Activated T-cell treated with anti-CD3 and anti-CD28 coated beads for 48 hours (primary cell): Measurements from ENCODE around the gene IFI44L.

Experiments
- DNase-seq: peaks from one replicate; pipeline ENCODE4 v3.0.0-alpha.2; 2020; ENCODE audit warnings: low read depth

IFI44L gene

DNA sequence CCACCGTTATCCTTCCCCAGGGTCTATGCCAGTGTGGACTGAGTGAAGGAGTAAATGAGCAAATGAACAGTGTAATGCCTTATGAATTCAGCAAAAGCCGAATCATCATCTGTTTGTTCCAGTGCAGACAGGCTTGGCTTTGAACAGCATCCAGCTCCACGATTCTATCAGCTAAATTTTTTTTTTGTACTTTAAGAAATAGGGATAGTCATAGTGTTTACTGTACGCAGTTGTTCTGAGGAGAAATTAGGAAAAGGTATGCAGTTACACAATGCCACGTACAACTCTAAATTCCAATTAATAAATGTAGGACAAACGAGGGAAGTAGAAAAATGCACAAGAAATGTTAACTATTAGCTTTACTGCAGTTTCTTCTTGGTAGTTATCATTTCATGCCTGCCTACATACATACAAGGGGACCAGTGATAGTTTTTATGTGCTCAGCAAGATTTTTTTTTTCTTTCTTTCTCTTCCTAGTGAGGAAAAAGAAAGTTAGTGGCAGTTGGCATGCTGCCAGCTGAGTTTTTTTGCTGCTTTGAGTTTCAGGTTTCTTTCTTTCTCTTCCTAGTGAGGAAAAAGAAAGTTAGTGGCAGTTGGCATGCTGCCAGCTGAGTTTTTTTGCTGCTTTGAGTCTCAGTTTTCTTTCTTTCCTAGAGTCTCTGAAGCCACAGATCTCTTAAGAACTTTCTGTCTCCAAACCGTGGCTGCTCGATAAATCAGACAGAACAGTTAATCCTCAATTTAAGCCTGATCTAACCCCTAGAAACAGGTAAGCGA lies at the start of gene IFI44L:
TSS of gene IFI44L (plus strand) at position 646 of the 777 bp plus-strand sequence. CDS start 7,468 bp downstream, outside the sequence.
- DNase-seq = peak; percentile 25

DNA sequence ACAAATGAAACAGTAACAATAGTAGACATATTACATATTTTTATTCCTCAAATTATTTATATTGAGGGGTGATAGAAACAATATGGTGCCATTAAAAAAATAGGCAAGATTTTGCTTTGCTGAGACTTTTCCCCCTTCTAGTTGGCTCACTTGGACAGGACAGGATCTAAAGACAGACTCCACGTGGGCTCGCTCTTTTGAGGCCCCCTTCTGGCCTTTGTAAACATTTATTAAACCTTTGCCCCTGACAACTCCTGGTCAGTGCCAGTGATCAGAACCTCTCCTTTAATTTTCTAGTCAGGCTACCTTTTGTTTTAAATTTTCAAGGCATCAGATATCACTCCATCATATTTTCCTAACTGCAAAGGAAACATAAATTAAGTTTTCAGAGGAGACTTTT lies 49.7 kb upstream of the IFI44L start:
- DNase-seq = no peak

DNA sequence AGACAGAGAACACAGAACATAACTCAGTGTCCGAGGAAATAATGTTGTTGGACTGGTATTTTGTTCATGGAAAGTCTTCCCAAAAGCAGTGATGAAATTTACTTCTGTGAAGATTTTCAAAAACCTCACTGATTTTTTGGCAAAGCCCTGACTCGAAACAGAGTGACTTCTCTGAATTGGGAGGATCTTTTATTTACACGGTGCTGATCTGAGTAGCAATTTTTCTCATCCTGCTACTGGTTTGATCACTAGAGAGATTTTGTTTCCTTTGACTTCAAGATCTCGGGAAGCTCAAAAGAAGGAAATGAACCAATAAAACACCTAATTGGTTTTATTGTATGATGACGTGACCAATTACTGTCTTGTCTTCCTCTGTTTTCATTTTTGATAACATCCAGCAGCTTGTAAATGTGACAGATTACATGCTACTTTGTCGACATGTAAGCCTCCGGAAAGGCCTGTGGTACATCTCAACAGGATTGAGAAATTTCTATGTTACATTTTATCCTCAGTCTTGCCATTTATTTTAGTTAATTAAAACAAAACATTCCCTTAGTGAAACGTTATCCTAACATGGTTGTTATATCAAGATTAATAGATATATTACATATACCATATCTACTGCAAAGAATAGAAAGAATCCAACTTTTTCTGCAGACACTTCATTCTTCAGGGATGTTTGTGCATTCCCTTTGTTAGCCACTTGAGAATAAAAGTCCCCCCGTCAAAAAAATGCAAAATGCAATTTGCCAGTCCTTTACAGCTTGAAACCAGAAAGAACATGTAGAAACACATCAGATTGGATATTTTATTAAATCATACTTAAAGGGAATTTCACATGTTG lies 42.8 kb upstream of the IFI44L start:
- no peak for DNase-seq

- DNase-seq = no peak
Measured at GRCh38 chr1:78586572-78586971, 33.7 kb upstream of the IFI44L start.

- no peak for DNase-seq
Measured at GRCh38 chr1:78587211-78587610, 33.0 kb upstream of the IFI44L start.

- DNase-seq = no peak
Measured at GRCh38 chr1:78591971-78592370, 28.3 kb upstream of the IFI44L start.

DNA sequence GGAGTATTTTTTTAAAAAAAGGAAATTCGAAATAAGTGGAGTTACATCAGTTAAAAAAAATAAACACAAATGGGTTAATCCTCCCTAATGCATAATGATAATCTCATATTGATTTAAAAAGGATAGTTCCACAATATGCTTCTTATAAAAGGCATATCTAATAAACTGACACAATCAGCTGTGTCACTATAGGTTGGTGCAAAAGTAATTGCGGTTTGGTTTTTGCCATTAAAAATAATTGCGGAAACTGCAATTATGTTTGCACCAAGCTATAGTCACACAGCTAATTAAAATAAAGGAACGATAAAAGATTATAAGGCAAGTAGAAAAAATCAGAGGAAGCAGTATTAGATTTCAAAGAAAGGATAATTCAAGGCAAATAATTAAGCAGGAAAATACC lies 21.0 kb upstream of the IFI44L start:
- no peak for DNase-seq

GRCh38 chr1:78601068-78601467 lies 19.2 kb upstream of the IFI44L start:
- DNase-seq = no peak

GRCh38 chr1:78603206-78603605 lies 17.0 kb upstream of the IFI44L start:
- DNase-seq = no peak

DNA sequence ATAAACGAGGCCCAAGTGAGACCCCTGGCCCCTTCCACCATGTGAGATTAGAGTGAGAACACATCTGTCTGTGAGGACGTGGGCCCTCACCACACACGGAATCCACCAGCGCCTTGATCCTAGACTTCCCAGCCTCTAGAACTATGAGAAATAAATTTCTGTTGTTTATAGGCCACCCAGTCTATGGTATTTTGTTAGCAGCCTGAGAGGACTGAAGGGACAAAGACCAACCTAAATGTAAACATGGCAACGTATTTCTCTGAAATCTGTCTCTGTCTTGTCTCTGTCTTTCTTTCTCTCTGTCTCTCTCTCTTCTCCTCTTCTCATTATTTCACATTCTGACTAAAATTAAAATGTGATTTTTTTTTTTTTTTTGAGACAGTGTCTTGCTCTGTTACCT lies 15.6 kb upstream of the IFI44L start:
- no peak for DNase-seq

DNA sequence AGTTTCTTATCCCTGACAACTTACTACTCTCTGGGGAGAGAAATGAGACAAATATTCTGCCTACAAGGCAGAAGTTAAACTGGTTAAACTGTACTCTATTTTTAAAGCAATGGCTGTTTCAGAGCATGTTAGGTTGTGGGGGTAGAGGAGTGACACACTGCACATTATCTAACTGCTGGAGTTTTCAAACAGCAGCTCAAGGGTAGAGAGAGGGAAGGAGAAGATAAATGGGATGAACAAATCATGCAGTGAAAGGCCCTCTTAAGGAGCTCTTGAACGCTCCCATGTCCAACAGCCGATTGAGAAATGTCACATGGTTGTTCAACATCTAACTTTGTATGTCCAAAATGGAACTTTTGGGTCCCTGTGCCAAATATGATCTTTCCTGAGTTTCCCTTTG lies 14.0 kb upstream of the IFI44L start:
- DNase-seq = no peak

DNA sequence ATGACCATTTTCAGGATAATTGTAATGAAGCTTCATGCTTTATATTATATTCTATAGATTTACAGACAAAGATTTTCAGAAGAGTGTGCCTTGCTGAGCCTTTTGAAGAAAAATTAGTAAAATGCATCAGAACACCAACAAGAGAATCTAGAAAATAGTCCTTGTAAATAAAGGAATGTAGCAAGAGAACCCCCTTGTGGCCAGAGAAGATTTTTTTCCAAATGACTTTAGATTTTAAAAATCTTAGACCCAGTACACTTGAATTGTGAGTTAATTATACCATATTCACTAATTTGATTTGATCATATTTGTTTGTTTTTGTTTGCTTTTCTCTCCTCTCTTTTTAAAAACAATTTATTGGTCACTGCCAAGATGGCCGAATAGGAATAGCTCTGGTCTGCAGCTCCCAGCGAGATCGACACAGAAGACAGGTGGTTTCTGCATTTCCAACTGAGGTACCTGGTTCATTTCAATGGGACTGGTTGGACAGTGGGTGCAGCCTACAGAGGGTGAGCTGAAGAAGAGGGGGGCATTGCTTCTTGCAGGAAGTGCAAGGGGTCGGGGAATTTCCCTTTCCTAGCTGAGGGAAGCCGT lies 12.8 kb upstream of the IFI44L start:
- DNase-seq = no peak

DNA sequence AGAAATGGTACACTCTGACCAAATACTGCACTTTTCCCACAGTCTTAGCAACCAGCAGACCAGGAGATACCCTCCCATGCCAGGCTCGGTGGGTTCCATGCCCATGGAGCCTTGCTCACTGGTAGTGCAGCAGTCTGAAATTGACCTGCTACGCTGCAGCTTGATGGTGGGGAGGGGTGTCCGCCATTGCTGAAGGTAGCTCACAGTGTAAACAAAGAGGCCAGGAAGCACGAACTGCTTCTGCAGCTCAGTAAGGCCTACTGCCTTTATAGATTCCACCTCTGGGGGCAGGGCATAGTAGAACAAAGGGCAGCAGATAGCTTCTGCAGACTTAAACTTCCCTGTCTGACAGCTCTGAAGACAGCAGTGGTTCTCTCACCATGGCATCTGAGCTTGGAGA lies 12.3 kb upstream of the IFI44L start:
- no peak for DNase-seq

- DNase-seq = peak; percentile 18
Measured at GRCh38 chr1:78617615-78618026, 2.6 kb upstream of the IFI44L start.

GRCh38 chr1:78619032-78619431 lies 1.2 kb upstream of the IFI44L start:
- DNase-seq = no peak

GRCh38 chr1:78619446-78619802 lies 824 bp upstream of the IFI44L start:
- DNase-seq = no peak

DNA sequence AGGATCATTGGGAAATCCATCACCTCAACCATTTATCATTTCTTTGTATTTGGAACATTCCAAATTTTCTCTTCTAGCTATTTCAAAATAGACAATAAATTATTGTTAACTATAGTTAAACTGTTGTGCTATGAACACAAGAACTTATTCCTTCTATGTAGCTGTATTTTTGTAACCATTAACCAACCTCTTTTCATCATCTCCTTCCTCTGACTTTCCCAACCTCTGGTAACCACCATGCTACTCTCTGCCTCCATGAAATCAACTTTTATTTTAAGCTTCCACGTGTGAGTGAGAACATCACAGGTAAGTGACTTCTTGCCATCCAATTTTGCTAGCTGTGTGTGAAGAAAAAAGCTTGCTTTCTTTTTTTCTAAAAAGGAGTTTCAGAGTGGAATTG lies 418 bp downstream of the IFI44L start:
- no peak for DNase-seq

DNA sequence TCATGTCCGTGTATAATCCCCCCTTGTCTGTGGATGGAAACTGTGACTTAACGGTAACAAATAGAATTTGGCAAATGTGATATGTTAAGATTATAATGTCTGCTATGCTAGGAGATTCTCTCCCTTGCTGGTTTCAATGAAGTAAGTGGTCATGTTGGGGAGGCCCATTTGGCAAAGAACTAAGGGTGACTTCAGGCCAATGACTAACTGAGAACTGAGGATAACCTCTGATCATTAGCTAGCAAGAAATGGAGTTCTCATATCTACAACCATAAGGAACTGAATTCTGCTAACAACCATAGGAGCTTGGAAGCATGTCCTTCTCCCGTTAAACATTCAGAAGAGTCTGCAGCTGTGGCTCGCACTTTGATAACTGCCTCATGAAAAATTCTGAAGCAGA lies 2.3 kb downstream of the IFI44L start:
- no peak for DNase-seq

DNA sequence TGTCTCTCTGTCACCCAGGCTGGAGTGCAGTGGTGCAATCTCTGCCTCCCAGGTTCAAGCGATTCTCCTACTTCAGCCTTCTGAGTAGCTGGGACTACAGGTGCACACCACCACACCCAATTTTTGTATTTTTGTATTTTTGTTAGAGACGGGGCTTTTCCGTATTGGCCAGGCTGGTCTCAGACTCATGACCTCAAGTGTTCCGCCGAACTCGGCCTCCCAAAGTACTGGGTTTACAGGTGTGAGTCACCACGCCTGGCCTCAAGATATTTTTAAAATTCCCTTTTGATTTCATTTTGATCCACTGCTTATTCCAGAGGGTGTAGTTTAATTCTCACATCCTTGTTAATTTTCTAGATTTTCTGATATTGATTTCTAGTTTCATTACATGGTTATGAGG lies 3.8 kb downstream of the IFI44L start:
- DNase-seq = no peak

DNA sequence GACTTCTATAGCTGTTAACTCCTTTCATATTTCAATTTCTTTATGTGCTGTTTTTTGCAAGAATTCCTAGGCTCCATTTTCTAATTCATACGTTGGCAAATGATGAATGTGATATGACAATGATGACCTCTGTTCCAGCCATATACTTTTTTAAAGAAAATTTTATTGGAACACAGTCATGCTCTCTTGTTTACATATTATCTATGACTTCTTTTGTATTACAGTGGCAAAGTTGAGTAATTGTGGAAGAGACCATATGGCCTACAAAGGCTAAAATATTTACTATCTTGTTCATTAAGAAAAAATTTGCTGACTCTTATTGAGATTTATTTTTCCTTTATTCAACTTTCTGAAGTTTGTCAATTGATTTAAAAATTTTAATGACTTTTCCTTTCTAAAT lies 7.1 kb downstream of the IFI44L start:
- no peak for DNase-seq

- no peak for DNase-seq
Measured at GRCh38 chr1:78630600-78630999, 10.4 kb downstream of the IFI44L start.

GRCh38 chr1:78633209-78633608 lies 13.0 kb downstream of the IFI44L start:
- no peak for DNase-seq

DNA sequence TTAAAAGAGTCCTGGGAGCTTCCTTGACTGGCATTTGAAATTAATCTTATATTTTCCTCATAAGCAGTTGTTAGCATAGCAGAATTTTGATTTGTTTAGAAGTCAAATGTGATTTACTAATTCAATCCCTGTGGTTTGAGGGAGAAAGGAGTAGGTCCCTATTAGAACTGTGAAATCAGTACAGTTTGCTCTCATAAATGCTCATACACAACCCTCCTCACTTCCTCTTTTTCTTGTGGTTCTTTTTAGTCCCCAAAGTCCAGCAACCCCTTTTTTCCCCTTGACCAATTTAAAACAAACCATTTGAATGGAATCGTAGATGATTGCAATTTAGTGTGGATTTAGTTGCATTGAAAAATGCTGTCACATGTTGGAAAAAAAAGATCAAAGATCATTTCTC lies 20.2 kb downstream of the IFI44L start:
- no peak for DNase-seq
